Peyer's patch (tissue), 4 donors: Measurements from ENCODE around the gene TUBGCP3.

Experiments used
- CTCF ChIP-seq, 6 experiments: fragments of 450-650 bp in 4 of 6; fragments of 200-600 bp in 2 of 6; sonication (generic) in 1 of 6; IDR thresholded peaks; one replicate each; pipeline ENCODE4 v1.5.1; 2017 to 2019; ENCODE audit warnings: antibody characterized with exemption in 6 of 6, mild to moderate bottlenecking in 3 of 6, moderate library complexity in 1 of 6
- POLR2A ChIP-seq, 2 donors: fragments of 450-650 bp; IDR thresholded peaks; one replicate each; pipeline ENCODE4 v1.5.1; 2017; ENCODE audit warnings: antibody characterized with exemption in 2 of 2, mild to moderate bottlenecking in 2 of 2, moderate library complexity in 2 of 2

- TF ChIP-seq CTCF (IDR thresholded peaks at IDR 0.05) (no peak), POLR2A (IDR thresholded peaks at IDR 0.05) (no peak)
Observed at GRCh38 chr13:112636401-112636975, 48.5 kb upstream of the TUBGCP3 start.
